ENCODE measurements around the gene OGDH. TPM values are rescaled to one million over a fixed set of nuclear protein-coding genes. Genes with fewer than 3 reads are reported as not detected.
"Not testable (repeated sequence)": the region's sequence is repeated elsewhere in the genome, so short reads cannot be mapped to it uniquely, and the experiment has no call there.

The OGDH gene
- total and polyA plus RNA-seq, 2 experiments from 2014 or later, result 13.5 to 76.9 TPM

DNA sequence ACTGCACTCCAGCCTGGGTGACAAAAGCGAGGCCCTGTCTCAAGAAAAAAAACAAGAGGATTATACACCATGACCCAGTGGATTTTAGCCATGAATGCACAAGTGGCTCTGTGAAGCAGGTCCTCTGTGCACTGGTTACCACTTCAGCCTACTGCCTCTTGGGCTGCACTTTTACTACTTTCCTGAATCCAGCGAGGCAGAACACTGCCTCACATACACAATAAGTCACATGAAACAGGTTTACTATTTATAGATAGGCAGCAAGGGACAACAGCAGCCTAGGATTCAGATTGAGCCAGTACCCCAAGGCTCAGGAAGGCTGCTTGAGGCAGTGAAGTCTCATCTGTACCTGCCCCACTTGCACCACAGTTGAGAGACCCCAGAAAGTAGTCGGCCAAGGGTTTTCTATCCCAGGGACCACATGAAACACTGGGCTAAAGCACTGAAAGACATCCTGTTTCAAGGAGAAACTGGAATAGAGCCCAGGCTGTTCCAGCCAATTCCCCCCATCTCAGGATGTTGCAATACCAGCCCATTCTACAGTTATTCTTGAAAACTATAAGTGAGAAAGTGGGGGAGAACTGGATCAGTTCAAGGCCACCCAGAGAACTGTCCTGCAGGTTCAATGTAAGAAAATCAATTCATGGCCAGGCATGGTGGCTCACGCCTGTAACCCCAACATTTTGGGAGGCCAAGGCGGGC lies 10.3 kb upstream of the OGDH start (continued):
- TF ChIP-seq, protein P1, sequence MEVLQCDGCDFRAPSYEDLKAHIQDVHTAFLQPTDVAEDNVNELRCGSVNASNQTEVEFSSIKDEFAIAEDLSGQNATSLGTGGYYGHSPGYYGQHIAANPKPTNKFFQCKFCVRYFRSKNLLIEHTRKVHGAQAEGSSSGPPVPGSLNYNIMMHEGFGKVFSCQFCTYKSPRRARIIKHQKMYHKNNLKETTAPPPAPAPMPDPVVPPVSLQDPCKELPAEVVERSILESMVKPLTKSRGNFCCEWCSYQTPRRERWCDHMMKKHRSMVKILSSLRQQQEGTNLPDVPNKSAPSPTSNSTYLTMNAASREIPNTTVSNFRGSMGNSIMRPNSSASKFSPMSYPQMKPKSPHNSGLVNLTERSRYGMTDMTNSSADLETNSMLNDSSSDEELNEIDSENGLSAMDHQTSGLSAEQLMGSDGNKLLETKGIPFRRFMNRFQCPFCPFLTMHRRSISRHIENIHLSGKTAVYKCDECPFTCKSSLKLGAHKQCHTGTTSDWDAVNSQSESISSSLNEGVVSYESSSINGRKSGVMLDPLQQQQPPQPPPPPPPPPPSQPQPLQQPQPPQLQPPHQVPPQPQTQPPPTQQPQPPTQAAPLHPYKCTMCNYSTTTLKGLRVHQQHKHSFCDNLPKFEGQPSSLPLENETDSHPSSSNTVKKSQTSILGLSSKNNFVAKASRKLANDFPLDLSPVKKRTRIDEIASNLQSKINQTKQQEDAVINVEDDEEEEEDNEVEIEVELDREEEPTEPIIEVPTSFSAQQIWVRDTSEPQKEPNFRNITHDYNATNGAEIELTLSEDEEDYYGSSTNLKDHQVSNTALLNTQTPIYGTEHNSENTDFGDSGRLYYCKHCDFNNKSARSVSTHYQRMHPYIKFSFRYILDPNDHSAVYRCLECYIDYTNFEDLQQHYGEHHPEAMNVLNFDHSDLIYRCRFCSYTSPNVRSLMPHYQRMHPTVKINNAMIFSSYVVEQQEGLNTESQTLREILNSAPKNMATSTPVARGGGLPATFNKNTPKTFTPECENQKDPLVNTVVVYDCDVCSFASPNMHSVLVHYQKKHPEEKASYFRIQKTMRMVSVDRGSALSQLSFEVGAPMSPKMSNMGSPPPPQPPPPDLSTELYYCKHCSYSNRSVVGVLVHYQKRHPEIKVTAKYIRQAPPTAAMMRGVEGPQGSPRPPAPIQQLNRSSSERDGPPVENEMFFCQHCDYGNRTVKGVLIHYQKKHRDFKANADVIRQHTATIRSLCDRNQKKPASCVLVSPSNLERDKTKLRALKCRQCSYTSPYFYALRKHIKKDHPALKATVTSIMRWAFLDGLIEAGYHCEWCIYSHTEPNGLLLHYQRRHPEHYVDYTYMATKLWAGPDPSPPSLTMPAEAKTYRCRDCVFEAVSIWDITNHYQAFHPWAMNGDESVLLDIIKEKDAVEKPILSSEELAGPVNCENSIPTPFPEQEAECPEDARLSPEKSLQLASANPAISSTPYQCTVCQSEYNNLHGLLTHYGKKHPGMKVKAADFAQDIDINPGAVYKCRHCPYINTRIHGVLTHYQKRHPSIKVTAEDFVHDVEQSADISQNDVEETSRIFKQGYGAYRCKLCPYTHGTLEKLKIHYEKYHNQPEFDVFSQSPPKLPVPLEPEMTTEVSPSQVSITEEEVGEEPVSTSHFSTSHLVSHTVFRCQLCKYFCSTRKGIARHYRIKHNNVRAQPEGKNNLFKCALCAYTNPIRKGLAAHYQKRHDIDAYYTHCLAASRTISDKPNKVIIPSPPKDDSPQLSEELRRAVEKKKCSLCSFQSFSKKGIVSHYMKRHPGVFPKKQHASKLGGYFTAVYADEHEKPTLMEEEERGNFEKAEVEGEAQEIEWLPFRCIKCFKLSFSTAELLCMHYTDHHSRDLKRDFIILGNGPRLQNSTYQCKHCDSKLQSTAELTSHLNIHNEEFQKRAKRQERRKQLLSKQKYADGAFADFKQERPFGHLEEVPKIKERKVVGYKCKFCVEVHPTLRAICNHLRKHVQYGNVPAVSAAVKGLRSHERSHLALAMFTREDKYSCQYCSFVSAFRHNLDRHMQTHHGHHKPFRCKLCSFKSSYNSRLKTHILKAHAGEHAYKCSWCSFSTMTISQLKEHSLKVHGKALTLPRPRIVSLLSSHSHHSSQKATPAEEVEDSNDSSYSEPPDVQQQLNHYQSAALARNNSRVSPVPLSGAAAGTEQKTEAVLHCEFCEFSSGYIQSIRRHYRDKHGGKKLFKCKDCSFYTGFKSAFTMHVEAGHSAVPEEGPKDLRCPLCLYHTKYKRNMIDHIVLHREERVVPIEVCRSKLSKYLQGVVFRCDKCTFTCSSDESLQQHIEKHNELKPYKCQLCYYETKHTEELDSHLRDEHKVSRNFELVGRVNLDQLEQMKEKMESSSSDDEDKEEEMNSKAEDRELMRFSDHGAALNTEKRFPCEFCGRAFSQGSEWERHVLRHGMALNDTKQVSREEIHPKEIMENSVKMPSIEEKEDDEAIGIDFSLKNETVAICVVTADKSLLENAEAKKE (CRISPR knock-in tag; IDR thresholded peaks at IDR 0.05), result no peak
- TF ChIP-seq JUNB (IDR thresholded peaks at IDR 0.05; ENCODE audit: unreplicated experiment) (no peak), EZH2 (IDR thresholded peaks at IDR 0.05; ENCODE audit: low read depth, unreplicated experiment) (no peak)

DNA sequence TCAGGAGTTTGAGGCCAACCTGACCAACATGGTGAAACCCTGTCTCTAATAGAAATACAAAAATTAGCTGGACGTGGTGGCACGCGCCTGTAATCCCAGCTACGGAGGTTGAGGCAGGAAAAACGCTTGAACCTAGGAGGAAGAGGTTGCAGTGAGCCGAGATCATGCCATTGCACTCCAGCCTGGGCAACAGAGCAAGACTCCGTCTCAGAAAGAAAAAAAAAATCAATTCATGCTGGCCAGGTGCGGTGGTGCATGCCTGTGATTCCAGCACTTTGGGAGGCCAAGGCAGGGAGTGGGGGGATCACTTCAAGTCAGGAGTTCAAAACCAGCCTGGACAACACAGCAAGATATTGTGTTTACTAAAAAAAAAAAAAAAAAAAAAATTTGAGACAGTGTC lies 9.2 kb upstream of the OGDH start:
- not testable (repeated sequence) for DNase-seq (ENCODE audit: low spot score); H3K36me3 ChIP-seq (ENCODE audit: insufficient read depth); H3F3A ChIP-seq (replicated peaks; ENCODE audit: low read depth); H3K4me2 ChIP-seq; H3K9me2 ChIP-seq (ENCODE audit: insufficient read depth); H3K27ac Mint-ChIP-seq; H3K79me2 ChIP-seq (replicated peaks; ENCODE audit: insufficient read depth); H2AFZ ChIP-seq; H3K27me3 ChIP-seq (ENCODE audit: insufficient read depth); H3K4me3 ChIP-seq; H3K4me3 Mint-ChIP-seq; H3K27me3 Mint-ChIP-seq (ENCODE audit: insufficient read depth, low read depth, poor library complexity); H3K27ac ChIP-seq (ENCODE audit: low read depth); H3K4me1 ChIP-seq (ENCODE audit: insufficient read depth); H3K36me3 Mint-ChIP-seq (ENCODE audit: low read depth); H4K20me1 ChIP-seq (replicated peaks; ENCODE audit: insufficient read depth); H3K4me1 Mint-ChIP-seq; H3K9me3 Mint-ChIP-seq; ATAC-seq

DNA sequence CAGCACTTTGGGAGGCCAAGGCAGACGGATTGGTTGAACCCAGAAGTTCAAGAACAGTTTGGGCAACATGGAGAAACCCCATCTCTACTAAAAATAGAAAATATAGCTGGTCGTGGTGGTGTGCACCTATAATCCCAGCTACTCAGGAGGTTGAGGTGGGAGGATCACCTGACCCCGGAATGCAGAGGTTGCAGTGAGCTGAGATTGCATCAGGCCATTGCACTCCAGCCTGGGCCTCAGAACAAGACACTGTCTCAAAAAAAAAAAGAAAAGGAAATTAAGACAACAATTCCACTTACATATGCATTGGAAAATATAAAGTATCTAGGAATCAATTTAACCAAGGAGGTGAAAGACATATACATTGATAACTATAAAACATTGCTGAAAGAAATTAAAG lies 7.2 kb upstream of the OGDH start:
- no peaks in the 10 kb centered on the region for H3K36me3 ChIP-seq (ENCODE audit: insufficient read depth)
- H3F3A ChIP-seq (replicated peaks; ENCODE audit: low read depth), result no peaks in the 10 kb centered on the region
- Mint-ChIP-seq H3K27me3 (ENCODE audit: insufficient read depth, low read depth, poor library complexity) (peaks cover 3% of the 10 kb centered on the region), H3K9me3 (no peaks in the 10 kb centered on the region), H3K27ac (no peak overlapping the region), H3K4me1 (no peaks in the 10 kb centered on the region), H3K4me3 (no peak overlapping the region), H3K36me3 (ENCODE audit: low read depth) (no peaks in the 10 kb centered on the region)
- no peaks in the 10 kb centered on the region for H3K79me2 ChIP-seq (replicated peaks; ENCODE audit: insufficient read depth)
- H3K4me3 ChIP-seq, result no peak overlapping the region
- no peak overlapping the region for H3K27ac ChIP-seq (ENCODE audit: low read depth)
- ATAC-seq (no peak), DNase-seq (ENCODE audit: low spot score) (no peak)
- H3K4me2 ChIP-seq, result no peak overlapping the region
- H3K9me2 ChIP-seq (ENCODE audit: insufficient read depth), result no peaks in the 10 kb centered on the region
- no peaks in the 10 kb centered on the region for H4K20me1 ChIP-seq (replicated peaks; ENCODE audit: insufficient read depth)
- no peaks in the 10 kb centered on the region for H3K27me3 ChIP-seq (ENCODE audit: insufficient read depth)
- H2AFZ ChIP-seq, result no peak overlapping the region
- no peaks in the 10 kb centered on the region for H3K4me1 ChIP-seq (ENCODE audit: insufficient read depth)
- TF ChIP-seq EZH2phosphoT487 (IDR thresholded peaks at IDR 0.05; ENCODE audit: unreplicated experiment) (no peak), CREB1 (CRISPR knock-in tag; IDR thresholded peaks at IDR 0.05; ENCODE audit: low read depth) (no peak), EZH2 (IDR thresholded peaks at IDR 0.05; ENCODE audit: low read depth, unreplicated experiment) (no peak), ZNF331 (CRISPR knock-in tag; IDR thresholded peaks at IDR 0.05; ENCODE audit: low read depth) (no peak), STAT1 (IDR thresholded peaks at IDR 0.05; ENCODE audit: unreplicated experiment) (no peak), JUNB (IDR thresholded peaks at IDR 0.05; ENCODE audit: unreplicated experiment) (no peak)
- TF ChIP-seq, protein P2, sequence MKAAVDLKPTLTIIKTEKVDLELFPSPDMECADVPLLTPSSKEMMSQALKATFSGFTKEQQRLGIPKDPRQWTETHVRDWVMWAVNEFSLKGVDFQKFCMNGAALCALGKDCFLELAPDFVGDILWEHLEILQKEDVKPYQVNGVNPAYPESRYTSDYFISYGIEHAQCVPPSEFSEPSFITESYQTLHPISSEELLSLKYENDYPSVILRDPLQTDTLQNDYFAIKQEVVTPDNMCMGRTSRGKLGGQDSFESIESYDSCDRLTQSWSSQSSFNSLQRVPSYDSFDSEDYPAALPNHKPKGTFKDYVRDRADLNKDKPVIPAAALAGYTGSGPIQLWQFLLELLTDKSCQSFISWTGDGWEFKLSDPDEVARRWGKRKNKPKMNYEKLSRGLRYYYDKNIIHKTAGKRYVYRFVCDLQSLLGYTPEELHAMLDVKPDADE (IDR thresholded peaks at IDR 0.05), result no peak
- TF ChIP-seq, protein P3, sequence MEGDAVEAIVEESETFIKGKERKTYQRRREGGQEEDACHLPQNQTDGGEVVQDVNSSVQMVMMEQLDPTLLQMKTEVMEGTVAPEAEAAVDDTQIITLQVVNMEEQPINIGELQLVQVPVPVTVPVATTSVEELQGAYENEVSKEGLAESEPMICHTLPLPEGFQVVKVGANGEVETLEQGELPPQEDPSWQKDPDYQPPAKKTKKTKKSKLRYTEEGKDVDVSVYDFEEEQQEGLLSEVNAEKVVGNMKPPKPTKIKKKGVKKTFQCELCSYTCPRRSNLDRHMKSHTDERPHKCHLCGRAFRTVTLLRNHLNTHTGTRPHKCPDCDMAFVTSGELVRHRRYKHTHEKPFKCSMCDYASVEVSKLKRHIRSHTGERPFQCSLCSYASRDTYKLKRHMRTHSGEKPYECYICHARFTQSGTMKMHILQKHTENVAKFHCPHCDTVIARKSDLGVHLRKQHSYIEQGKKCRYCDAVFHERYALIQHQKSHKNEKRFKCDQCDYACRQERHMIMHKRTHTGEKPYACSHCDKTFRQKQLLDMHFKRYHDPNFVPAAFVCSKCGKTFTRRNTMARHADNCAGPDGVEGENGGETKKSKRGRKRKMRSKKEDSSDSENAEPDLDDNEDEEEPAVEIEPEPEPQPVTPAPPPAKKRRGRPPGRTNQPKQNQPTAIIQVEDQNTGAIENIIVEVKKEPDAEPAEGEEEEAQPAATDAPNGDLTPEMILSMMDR (conservative IDR thresholded peaks at IDR 0.05; ENCODE audit: low read depth in 2 of 2), result no peak

Measured in GM23338 (cell line).